Upper lobe of left lung (tissue), 4 donors: ENCODE data around the gene GSTO2.

Experiments used
- CTCF ChIP-seq, 6 experiments: fragments of 450-650 bp in 4 of 6; fragments of 200-600 bp in 2 of 6; sonication (generic) in 2 of 6; IDR thresholded peaks; one replicate each; pipeline ENCODE4 v1.5.1; 2016 to 2019; ENCODE audit warnings: antibody characterized with exemption in 6 of 6
- POLR2AphosphoS5 ChIP-seq, 2 donors: sonication (generic); formaldehyde crosslinking; IDR thresholded peaks; one replicate each; pipeline ENCODE4 v1.5.1; 2017; ENCODE audit warnings: antibody characterized with exemption in 2 of 2

- no peak for TF ChIP-seq POLR2AphosphoS5 (IDR thresholded peaks at IDR 0.05)
- TF ChIP-seq CTCF (IDR thresholded peaks at IDR 0.05), result no peak
Observed at GRCh38 chr10:104247513-104248146, 21.4 kb upstream of the GSTO2 start.
